A673 (cell line): ENCODE data around the gene SLC19A1.

Source experiments
- EZH2 ChIP-seq: fragments of 200-600 bp; sonication (generic); IDR thresholded peaks from 2 replicates; pipeline ENCODE4 v1.6.1; 2017; ENCODE audit warnings: borderline replicate concordance, low read depth, mild to moderate bottlenecking, mixed read lengths, antibody characterized with exemption, low read length; ENCODE audit not compliant: poor library complexity, severe bottlenecking
- TF ChIP-seq, protein P1 (sequence below): fragments of 300-800, 200-600 bp; sonication (generic); conservative IDR thresholded peaks from 2 replicates; pipeline ENCODE4 v1.5.1; 2017; ENCODE audit warnings: low read depth, mild to moderate bottlenecking, antibody characterized with exemption, low read length, moderate library complexity, mixed read lengths

DNA sequence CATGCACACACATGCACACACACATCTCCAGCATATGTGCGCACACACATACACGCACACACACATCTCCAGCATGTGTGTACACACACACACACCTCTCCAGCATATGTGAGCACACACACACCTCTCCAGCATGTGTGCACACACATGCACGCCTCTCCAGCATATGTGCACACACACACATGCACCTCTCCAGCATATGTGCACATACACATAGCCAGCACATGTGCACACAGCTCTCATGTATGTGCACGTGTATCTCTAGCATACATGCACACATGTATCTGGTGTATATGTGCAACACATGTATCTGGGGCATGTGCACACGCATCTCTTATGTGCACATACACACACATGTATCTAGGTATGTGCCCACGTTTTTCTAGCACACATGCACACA is 57.9 kb downstream of the SLC19A1 start:
- TF ChIP-seq, protein P1, sequence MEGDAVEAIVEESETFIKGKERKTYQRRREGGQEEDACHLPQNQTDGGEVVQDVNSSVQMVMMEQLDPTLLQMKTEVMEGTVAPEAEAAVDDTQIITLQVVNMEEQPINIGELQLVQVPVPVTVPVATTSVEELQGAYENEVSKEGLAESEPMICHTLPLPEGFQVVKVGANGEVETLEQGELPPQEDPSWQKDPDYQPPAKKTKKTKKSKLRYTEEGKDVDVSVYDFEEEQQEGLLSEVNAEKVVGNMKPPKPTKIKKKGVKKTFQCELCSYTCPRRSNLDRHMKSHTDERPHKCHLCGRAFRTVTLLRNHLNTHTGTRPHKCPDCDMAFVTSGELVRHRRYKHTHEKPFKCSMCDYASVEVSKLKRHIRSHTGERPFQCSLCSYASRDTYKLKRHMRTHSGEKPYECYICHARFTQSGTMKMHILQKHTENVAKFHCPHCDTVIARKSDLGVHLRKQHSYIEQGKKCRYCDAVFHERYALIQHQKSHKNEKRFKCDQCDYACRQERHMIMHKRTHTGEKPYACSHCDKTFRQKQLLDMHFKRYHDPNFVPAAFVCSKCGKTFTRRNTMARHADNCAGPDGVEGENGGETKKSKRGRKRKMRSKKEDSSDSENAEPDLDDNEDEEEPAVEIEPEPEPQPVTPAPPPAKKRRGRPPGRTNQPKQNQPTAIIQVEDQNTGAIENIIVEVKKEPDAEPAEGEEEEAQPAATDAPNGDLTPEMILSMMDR = no peak
- TF ChIP-seq EZH2 = no peak
